ENCODE data around the gene CRYZ. TPM values are rescaled to one million over a fixed set of nuclear protein-coding genes. Genes with fewer than 3 reads are reported as not detected.
A peak's percentile ranks its signal among the peaks of the same experiment; 100 is the strongest.
"Not testable (repeated sequence)": the region's sequence is repeated elsewhere in the genome, so short reads cannot be mapped to it uniquely, and the experiment has no call there.

The CRYZ gene
- total RNA-seq, 6 experiments from 2014 or later = 127 to 177 (median 150) TPM

DNA sequence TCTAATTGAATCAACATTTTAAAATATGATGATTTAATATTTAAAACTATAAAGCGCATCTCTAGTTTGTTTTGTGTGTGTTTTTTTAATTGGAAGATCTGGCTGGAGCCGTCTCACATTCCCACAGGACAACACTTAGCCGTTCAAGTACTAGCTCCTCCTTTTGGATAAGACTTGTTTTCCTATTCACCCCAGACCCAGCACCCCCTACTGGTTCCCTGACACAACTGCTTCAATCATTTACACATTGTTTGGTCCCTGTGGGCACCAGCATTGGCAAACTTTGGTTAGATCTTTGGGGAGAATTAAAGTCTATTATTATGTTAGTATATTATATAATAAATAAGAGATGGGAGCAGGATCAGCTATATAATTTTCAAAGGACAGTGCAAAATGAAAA lies 34.6 kb upstream of the CRYZ start:
- peaks cover 0 to 13% (median 2%) of the 10 kb centered on the region in 4 donors for H3K36me3 ChIP-seq
- DNase-seq (no peak), ATAC-seq (peak; percentile 41 to 59 (median 50))
- no peaks in the 10 kb centered on the region for H3K4me1 ChIP-seq
- no peaks in the 10 kb centered on the region for H3K9me3 ChIP-seq
- intact Hi-C loops (cut with DNase I) = loop anchor here in 1 of 2 donors (5.0 kb wide), 1 partner anchor 435 kb away; no protein-coding TSS in a partner anchor
- H3K27ac ChIP-seq = no peak overlapping the region
- H3K4me3 ChIP-seq = no peak overlapping the region
- H3K27me3 ChIP-seq = no peaks in the 10 kb centered on the region
- TF ChIP-seq CTCF (IDR thresholded peaks at IDR 0.05) (peak in 3 of 4 donors; percentile 23 to 39 (median 33)), POLR2A (IDR thresholded peaks at IDR 0.05) (no peak)
- WGBS (ENCODE audit: insufficient coverage, low coverage, low lambda C conversion rate, missing lambda C conversion rate) = 76% methylated on average over 3 of the region's 3 CpGs

DNA sequence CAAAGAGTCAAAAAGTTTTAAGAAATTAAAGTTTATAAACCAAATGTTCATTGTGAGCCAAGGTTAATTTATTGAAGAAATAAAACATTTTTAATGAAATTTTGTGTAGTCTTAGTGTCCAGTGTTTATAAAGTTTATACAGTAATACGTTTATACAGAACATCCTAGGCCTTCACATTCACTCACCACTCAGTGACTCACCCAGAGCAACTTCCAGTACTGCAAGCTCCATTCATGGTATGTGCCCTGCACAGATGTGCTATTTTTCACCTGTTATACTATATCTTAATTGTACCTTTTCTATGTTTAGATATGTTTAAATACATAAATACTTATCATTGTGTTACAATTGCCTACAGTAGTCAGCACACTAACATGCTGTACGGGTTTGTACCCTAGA lies 33.7 kb upstream of the CRYZ start:
- no peak for DNase-seq
- peaks cover 0 to 13% (median 4%) of the 10 kb centered on the region in 4 donors for H3K36me3 ChIP-seq
- no peaks in the 10 kb centered on the region for H3K9me3 ChIP-seq
- no peak overlapping the region for H3K4me3 ChIP-seq
- intact Hi-C loops (cut with DNase I) = loop anchor here in 1 of 2 donors (5.0 kb wide), 1 partner anchor 436 kb away; no protein-coding TSS in a partner anchor
- no peak for ATAC-seq
- TF ChIP-seq CTCF (IDR thresholded peaks at IDR 0.05) = no peak
- TF ChIP-seq POLR2A (IDR thresholded peaks at IDR 0.05) = no peak
- no peaks in the 10 kb centered on the region for H3K27me3 ChIP-seq
- 83% methylated on average over 2 of the region's 2 CpGs for WGBS (ENCODE audit: insufficient coverage, low coverage, low lambda C conversion rate, missing lambda C conversion rate)
- no peak overlapping the region for H3K27ac ChIP-seq
- H3K4me1 ChIP-seq = no peaks in the 10 kb centered on the region

- no peak overlapping the region for H3K27ac ChIP-seq
- no peaks in the 10 kb centered on the region for H3K27me3 ChIP-seq
- no peaks in the 10 kb centered on the region for H3K9me3 ChIP-seq
- no peak overlapping the region for H3K4me3 ChIP-seq
- intact Hi-C loops (cut with DNase I) = no loop called here
- no peaks in the 10 kb centered on the region for H3K4me1 ChIP-seq
- DNase-seq (no peak), ATAC-seq (no peak)
- 77% methylated on average over 4 of the region's 4 CpGs for WGBS (ENCODE audit: insufficient coverage, low coverage, low lambda C conversion rate, missing lambda C conversion rate)
- no peak for TF ChIP-seq CTCF (IDR thresholded peaks at IDR 0.05)
- TF ChIP-seq POLR2A (IDR thresholded peaks at IDR 0.05) = no peak
- peaks cover 0 to 13% (median 4%) of the 10 kb centered on the region in 4 donors for H3K36me3 ChIP-seq
Observed at GRCh38 chr1:74763807-74764206, 31.0 kb upstream of the CRYZ start.

DNA sequence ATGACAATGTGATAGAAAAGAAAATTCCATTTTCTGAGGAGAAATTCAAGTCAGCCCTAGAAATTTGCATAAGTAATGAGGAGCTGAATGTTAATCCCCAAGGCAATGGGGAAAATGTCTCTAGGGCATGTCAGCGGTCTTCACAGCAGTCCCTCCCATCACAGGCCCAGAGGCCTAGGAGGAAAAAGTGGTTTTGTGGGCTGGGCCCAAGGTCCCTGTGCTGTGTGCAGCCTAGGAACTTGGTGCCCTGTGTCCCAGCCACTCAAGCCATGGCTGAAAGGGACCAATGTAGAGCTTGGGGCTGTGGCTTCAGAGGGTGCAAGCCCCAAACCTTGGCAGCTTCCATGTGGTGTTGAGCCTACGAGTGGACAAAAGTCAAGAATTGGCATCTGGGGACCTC lies 23.8 kb upstream of the CRYZ start:
- intact Hi-C loops (cut with DNase I); ATAC-seq; H3K27ac ChIP-seq; DNase-seq; H3K4me1 ChIP-seq; H3K27me3 ChIP-seq; H3K9me3 ChIP-seq; H3K4me3 ChIP-seq: not testable (repeated sequence)
- peaks cover 0 to 25% (median 8%) of the 10 kb centered on the region in 4 donors for H3K36me3 ChIP-seq
- WGBS (ENCODE audit: insufficient coverage, low coverage, low lambda C conversion rate, missing lambda C conversion rate) = 80% methylated on average over 2 of the region's 2 CpGs

DNA sequence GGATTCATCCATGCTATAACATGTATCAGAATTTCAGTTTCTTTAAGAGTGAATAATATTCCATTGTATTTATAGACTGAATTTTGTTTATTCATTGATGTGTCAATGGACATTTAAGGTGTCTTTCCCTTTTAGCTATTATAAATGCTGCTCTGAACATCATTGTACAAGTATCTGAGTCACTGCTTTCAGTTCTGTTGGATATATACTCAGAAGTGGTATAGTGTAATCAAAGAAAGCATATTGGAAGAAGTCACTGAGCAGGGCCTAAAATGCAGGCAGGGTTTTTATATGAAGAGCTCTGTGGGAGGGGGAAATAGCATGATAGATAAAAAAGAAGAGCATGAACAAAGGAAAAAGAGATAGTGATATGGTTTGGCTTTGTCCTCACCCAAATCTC lies 22.6 kb upstream of the CRYZ start:
- no peaks in the 10 kb centered on the region for H3K4me1 ChIP-seq
- no peak for ATAC-seq
- no peak overlapping the region for H3K27ac ChIP-seq
- peaks cover 0 to 25% (median 11%) of the 10 kb centered on the region in 4 donors for H3K36me3 ChIP-seq
- TF ChIP-seq POLR2A (IDR thresholded peaks at IDR 0.05) (no peak), CTCF (IDR thresholded peaks at IDR 0.05) (no peak)
- intact Hi-C loops (cut with DNase I) = no loop called here
- H3K9me3 ChIP-seq = no peaks in the 10 kb centered on the region
- H3K4me3 ChIP-seq = no peak overlapping the region
- no peak for DNase-seq
- no peaks in the 10 kb centered on the region for H3K27me3 ChIP-seq
